Measurements from ENCODE around the gene DDR2.

DNA sequence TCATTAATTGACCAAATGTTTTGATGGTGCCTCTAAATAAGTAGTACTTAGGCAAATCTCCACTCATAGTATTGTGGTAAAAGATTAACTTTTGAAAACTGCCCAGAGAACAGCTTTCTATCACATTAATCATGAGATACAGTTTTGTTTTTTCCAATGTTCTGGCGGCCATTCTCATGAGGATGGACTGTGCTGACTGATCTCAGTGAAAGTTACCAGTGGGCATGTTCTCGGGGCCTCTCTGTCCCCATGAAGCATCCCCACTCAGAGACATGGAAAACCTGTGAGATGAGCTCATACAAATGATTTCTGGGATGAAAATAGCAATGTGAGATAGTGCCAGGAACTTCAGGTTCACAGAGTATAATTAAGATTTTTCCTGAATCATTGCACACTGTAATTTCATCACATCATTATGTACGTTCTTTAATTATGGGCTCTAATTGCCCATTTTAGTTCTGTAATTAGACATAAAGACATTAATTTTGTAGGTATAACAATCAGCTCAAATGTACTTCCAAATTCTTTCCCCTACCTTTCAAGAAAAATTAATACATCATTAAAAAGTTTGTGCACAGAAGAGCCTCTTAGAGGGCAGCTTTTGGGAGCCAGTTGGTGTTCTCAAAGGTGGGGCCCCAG is 40.5 kb downstream of the DDR2 start:
- TF ChIP-seq, protein P1, sequence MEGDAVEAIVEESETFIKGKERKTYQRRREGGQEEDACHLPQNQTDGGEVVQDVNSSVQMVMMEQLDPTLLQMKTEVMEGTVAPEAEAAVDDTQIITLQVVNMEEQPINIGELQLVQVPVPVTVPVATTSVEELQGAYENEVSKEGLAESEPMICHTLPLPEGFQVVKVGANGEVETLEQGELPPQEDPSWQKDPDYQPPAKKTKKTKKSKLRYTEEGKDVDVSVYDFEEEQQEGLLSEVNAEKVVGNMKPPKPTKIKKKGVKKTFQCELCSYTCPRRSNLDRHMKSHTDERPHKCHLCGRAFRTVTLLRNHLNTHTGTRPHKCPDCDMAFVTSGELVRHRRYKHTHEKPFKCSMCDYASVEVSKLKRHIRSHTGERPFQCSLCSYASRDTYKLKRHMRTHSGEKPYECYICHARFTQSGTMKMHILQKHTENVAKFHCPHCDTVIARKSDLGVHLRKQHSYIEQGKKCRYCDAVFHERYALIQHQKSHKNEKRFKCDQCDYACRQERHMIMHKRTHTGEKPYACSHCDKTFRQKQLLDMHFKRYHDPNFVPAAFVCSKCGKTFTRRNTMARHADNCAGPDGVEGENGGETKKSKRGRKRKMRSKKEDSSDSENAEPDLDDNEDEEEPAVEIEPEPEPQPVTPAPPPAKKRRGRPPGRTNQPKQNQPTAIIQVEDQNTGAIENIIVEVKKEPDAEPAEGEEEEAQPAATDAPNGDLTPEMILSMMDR (conservative IDR thresholded peaks at IDR 0.05), result no peak
- TF ChIP-seq ZFX (IDR thresholded peaks at IDR 0.05), result no peak

Measured in C4-2B (cell line).